IPS-18a (cell line): ENCODE measurements around the gene ITPKA.

Source experiments
- H3K27ac ChIP-seq: one replicate; pipeline ENCODE4 v1.5.1; 2013; ENCODE audit warnings: low read length
- H3K27me3 ChIP-seq: one replicate; pipeline ENCODE4 v1.6.1; 2013; ENCODE audit warnings: mild to moderate bottlenecking, low read length; ENCODE audit not compliant: control insufficient read depth, insufficient read depth
- H3K36me3 ChIP-seq: one replicate; pipeline ENCODE4 v1.6.1; 2013; ENCODE audit warnings: low read depth, low read length; ENCODE audit not compliant: control insufficient read depth
- H3K4me1 ChIP-seq: one replicate; pipeline ENCODE4 v1.6.1; 2013; ENCODE audit warnings: low read depth, low read length; ENCODE audit not compliant: control insufficient read depth
- H3K4me3 ChIP-seq: one replicate; pipeline ENCODE4 v1.5.1; 2013; ENCODE audit warnings: low read length
- H3K9ac ChIP-seq: one replicate; pipeline ENCODE4 v1.6.1; 2013; ENCODE audit warnings: mild to moderate bottlenecking, low read length, moderate library complexity
- H3K9me3 ChIP-seq: one replicate; pipeline ENCODE4 v1.6.1; 2013; ENCODE audit warnings: low read depth, low read length; ENCODE audit not compliant: control insufficient read depth

The ITPKA gene

GRCh38 chr15:41513506-41514227 lies 20.0 kb downstream of the ITPKA start, which contains the start of gene LTK:
LTK (minus strand) TSS chr15:41513827; CDS start chr15:41513709, 118 bp downstream.
- Histone ChIP-seq H3K27me3 (peaks cover 62% of the 10 kb centered on the region), H3K4me3 (peak within 1 kb of the TSS; percentile 52)

DNA sequence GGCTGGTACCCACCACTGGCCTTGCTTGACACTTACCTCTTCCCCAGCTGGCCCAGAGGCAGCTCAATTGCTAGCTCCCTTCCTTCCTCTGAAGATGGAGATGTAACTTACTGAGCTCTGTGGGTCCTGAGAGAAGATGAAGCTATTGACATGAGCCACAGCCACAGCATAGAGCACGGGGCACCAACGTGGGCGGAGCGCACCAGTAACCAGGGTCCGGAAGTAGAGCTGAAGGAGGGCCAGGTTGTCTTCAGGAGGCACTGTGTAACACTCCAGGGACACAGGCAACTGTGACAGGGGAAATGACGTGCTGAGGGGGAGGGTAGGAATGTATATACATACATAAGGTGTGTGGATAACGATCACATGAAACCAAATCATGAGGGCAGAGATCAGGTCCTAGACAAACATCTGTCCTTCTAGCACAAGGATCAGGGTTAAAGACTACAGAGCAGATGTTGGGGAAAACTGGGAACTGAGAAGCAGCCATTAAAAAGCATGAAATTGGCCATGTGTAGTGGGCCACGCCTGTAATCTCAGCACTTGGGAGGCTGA lies 24.3 kb downstream of the ITPKA start:
- H3K4me3 ChIP-seq = no peak overlapping the region
- no peaks in the 10 kb centered on the region for H3K9me3 ChIP-seq
- H3K9ac ChIP-seq = no peak overlapping the region
- H3K27me3 ChIP-seq = peaks cover 19% of the 10 kb centered on the region
- no peaks in the 10 kb centered on the region for H3K4me1 ChIP-seq
- no peak overlapping the region for H3K27ac ChIP-seq
- peaks cover 31% of the 10 kb centered on the region for H3K36me3 ChIP-seq

More at GRCh38 chr15:41513506-41514227, 20.0 kb downstream of the ITPKA start, which contains the start of gene LTK:
- H3K27ac ChIP-seq = no peak within 1 kb of the TSS
- no peak within 1 kb of the TSS for H3K9ac ChIP-seq
- peaks cover 6% of the 10 kb centered on the region for H3K4me1 ChIP-seq
- H3K9me3 ChIP-seq = no peaks in the 10 kb centered on the region
- peaks cover 11% of the 10 kb centered on the region for H3K36me3 ChIP-seq

- Histone ChIP-seq H3K36me3 (peaks cover 40% of the 10 kb centered on the region), H3K9ac (no peak overlapping the region), H3K9me3 (no peaks in the 10 kb centered on the region), H3K4me3 (no peak overlapping the region), H3K27me3 (no peaks in the 10 kb centered on the region), H3K4me1 (no peaks in the 10 kb centered on the region), H3K27ac (no peak overlapping the region)
Observed at GRCh38 chr15:41520636-41521035, 27.0 kb downstream of the ITPKA start.

- H3K27me3 ChIP-seq = no peaks in the 10 kb centered on the region
- H3K4me3 ChIP-seq = no peak overlapping the region
- H3K27ac ChIP-seq = no peak overlapping the region
- H3K9me3 ChIP-seq = no peaks in the 10 kb centered on the region
- H3K4me1 ChIP-seq = no peaks in the 10 kb centered on the region
- H3K9ac ChIP-seq = no peak overlapping the region
- peaks cover 48% of the 10 kb centered on the region for H3K36me3 ChIP-seq
Observed at GRCh38 chr15:41521614-41522013, 27.9 kb downstream of the ITPKA start.

DNA sequence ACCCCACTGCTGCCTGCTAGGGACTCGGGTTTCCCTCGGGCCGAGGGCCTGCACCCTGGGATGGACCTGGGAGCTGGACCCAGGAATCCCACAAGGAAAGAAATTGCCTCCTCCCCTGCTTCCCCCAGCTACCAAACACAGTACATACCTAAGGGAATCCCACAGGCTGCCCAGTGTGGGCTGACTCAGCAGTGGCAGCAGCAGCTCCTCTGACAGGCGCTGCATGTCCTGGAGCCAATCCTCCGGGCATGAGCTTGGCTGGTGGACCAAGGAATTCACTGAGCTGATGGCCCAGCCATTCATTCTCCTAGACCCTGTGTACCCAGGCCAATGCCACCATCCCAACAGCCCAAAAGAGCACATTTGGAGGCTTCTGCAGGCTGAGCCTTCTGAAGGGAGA lies 29.4 kb downstream of the ITPKA start:
- Histone ChIP-seq H3K4me3 (no peak overlapping the region), H3K27me3 (no peaks in the 10 kb centered on the region), H3K4me1 (no peaks in the 10 kb centered on the region), H3K36me3 (peaks cover 52% of the 10 kb centered on the region), H3K9me3 (no peaks in the 10 kb centered on the region), H3K9ac (no peak overlapping the region), H3K27ac (no peak overlapping the region)

DNA sequence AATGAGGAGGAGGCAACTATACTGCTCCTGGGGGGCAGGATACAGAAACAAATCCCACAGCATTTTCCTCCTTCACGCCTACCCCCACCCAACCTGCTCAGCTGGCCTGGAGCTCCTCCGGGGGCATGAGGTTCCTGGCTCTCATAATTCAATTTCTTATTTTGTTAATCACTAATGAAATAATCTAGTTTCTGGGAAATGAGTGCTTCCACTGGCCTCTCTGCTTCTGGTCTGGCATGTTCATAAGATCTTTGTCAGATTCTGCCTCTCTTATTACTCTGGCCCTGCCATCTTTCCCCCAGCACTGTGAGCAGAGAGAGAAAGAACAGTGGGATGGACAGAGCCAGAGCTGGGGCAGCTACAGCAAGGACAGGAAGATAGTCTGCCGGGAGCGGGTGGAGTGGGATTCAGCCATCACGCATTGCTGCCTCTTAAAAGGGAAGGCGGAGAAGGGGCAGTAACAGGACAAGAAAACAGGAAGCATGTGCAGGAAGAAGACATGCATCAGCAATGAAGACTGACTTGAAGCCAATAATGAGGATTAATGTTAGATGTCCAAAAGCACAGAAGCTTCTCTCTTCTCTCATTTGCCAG lies 36.8 kb downstream of the ITPKA start:
- Histone ChIP-seq H3K9ac (no peak overlapping the region), H3K36me3 (peaks cover 74% of the 10 kb centered on the region), H3K27me3 (no peaks in the 10 kb centered on the region), H3K27ac (no peak overlapping the region), H3K9me3 (no peaks in the 10 kb centered on the region), H3K4me1 (no peaks in the 10 kb centered on the region), H3K4me3 (no peak overlapping the region)

GRCh38 chr15:41535544-41535943 lies 41.9 kb downstream of the ITPKA start:
- H3K27ac ChIP-seq = no peak overlapping the region
- no peaks in the 10 kb centered on the region for H3K9me3 ChIP-seq
- H3K36me3 ChIP-seq = peaks cover 43% of the 10 kb centered on the region
- no peaks in the 10 kb centered on the region for H3K27me3 ChIP-seq
- no peaks in the 10 kb centered on the region for H3K4me1 ChIP-seq
- no peak overlapping the region for H3K9ac ChIP-seq
- H3K4me3 ChIP-seq = no peak overlapping the region

GRCh38 chr15:41536866-41537265 lies 43.2 kb downstream of the ITPKA start:
- H3K9ac ChIP-seq = no peak overlapping the region
- no peaks in the 10 kb centered on the region for H3K4me1 ChIP-seq
- no peaks in the 10 kb centered on the region for H3K9me3 ChIP-seq
- H3K36me3 ChIP-seq = peaks cover 43% of the 10 kb centered on the region
- H3K4me3 ChIP-seq = no peak overlapping the region
- H3K27ac ChIP-seq = no peak overlapping the region
- H3K27me3 ChIP-seq = no peaks in the 10 kb centered on the region

DNA sequence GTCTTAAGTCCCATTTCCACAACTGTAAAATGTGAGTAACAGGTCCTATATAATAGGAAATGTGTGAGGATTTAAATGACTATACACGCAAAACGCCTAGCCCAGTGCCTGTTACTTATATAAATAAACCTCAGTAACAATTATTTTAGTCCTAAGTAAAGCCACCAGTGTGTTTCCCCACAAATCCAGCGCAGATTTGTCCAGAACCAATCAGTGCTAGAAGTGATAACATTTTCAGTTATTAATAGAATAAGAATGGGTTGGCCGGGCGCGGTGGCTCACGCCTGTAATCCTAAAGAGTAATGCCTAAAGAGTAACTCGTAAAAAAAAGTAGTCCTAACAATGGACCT lies 49.8 kb downstream of the ITPKA start:
- H3K27ac ChIP-seq = peak overlapping the region; percentile 76

DNA sequence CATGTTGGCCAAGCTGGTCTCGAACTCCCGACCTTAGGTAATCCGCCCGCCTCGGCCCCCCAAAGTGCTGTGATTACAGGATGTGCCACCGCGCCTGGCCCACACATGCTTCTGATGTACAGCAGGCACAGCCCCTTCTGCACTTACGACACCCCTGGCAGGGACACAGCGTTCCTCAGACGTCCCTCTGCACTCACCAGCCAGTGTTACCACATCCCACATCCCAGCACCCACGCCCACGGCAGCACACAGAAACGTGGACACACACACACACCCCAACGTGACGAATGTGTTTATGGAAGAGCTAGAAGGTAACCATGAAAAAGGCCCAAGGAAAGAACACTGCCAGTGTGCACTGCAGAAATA lies 51.0 kb downstream of the ITPKA start:
- Histone ChIP-seq H3K27me3 (no peaks in the 10 kb centered on the region), H3K36me3 (no peaks in the 10 kb centered on the region), H3K4me3 (peak overlapping the region; percentile 90), H3K9me3 (no peaks in the 10 kb centered on the region), H3K27ac (no peak overlapping the region), H3K9ac (no peak overlapping the region), H3K4me1 (no peaks in the 10 kb centered on the region)

More for the DNA sequence above, 49.8 kb downstream of the ITPKA start:
- no peaks in the 10 kb centered on the region for H3K36me3 ChIP-seq
- H3K9me3 ChIP-seq = no peaks in the 10 kb centered on the region
- H3K4me1 ChIP-seq = no peaks in the 10 kb centered on the region
- H3K27me3 ChIP-seq = no peaks in the 10 kb centered on the region
- H3K4me3 ChIP-seq = peak overlapping the region; percentile 90
- H3K9ac ChIP-seq = peak overlapping the region; percentile 91

DNA sequence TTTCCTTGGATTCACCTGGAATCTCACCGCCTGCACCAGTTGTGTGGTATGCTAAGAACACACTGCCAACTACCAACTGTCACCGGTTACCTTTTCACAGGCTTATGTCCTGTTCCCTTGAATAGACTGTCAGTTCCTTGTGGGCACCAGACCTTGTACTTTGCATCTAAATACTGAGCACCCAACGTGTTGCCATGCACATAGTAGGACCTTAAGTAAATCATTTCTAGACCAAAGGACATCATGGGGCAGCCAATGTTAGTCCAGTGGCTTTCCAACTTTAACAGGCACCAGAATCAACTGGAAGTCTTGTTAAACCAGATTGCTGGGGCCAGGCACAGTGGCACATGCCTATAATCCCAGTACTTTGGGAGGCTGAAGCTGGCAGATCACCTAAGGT lies 51.5 kb downstream of the ITPKA start:
- Histone ChIP-seq H3K9ac (no peak overlapping the region), H3K27me3 (no peaks in the 10 kb centered on the region), H3K4me3 (no peak overlapping the region), H3K36me3 (no peaks in the 10 kb centered on the region), H3K27ac (no peak overlapping the region), H3K9me3 (no peaks in the 10 kb centered on the region), H3K4me1 (no peaks in the 10 kb centered on the region)
